ENCODE data around the gene YWHAH.

GRCh38 chr22:31923136-31923535 lies 21.2 kb upstream of the YWHAH start:
- TF ChIP-seq POLR2A (IDR thresholded peaks at IDR 0.05; ENCODE audit: low read depth, low read length) = no peak
- TF ChIP-seq BHLHE40 (IDR thresholded peaks at IDR 0.05; ENCODE audit: low read depth, low read length) = no peak
- TF ChIP-seq CTCF (conservative IDR thresholded peaks at IDR 0.05; ENCODE audit: low read depth, low read length) = no peak
- no peak for TF ChIP-seq NFE2L2 (IDR thresholded peaks at IDR 0.05; ENCODE audit: low read depth, low read length)
- TF ChIP-seq CEBPB (IDR thresholded peaks at IDR 0.05; ENCODE audit: low read depth, low read length) = no peak
- no peak for TF ChIP-seq CHD1 (IDR thresholded peaks at IDR 0.05; ENCODE audit: low read depth, low read length)
- no peak for TF ChIP-seq SMC3 (IDR thresholded peaks at IDR 0.05; ENCODE audit: low read depth, low read length)
- TF ChIP-seq USF2 (IDR thresholded peaks at IDR 0.05; ENCODE audit: low read depth, low read length) = no peak
- no peak for TF ChIP-seq MAFK (IDR thresholded peaks at IDR 0.05; ENCODE audit: low read depth, low read length)
